ENCODE results near the gene SEMA4G.

The SEMA4G gene, protein sequence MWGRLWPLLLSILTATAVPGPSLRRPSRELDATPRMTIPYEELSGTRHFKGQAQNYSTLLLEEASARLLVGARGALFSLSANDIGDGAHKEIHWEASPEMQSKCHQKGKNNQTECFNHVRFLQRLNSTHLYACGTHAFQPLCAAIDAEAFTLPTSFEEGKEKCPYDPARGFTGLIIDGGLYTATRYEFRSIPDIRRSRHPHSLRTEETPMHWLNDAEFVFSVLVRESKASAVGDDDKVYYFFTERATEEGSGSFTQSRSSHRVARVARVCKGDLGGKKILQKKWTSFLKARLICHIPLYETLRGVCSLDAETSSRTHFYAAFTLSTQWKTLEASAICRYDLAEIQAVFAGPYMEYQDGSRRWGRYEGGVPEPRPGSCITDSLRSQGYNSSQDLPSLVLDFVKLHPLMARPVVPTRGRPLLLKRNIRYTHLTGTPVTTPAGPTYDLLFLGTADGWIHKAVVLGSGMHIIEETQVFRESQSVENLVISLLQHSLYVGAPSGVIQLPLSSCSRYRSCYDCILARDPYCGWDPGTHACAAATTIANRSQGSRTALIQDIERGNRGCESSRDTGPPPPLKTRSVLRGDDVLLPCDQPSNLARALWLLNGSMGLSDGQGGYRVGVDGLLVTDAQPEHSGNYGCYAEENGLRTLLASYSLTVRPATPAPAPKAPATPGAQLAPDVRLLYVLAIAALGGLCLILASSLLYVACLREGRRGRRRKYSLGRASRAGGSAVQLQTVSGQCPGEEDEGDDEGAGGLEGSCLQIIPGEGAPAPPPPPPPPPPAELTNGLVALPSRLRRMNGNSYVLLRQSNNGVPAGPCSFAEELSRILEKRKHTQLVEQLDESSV

DNA sequence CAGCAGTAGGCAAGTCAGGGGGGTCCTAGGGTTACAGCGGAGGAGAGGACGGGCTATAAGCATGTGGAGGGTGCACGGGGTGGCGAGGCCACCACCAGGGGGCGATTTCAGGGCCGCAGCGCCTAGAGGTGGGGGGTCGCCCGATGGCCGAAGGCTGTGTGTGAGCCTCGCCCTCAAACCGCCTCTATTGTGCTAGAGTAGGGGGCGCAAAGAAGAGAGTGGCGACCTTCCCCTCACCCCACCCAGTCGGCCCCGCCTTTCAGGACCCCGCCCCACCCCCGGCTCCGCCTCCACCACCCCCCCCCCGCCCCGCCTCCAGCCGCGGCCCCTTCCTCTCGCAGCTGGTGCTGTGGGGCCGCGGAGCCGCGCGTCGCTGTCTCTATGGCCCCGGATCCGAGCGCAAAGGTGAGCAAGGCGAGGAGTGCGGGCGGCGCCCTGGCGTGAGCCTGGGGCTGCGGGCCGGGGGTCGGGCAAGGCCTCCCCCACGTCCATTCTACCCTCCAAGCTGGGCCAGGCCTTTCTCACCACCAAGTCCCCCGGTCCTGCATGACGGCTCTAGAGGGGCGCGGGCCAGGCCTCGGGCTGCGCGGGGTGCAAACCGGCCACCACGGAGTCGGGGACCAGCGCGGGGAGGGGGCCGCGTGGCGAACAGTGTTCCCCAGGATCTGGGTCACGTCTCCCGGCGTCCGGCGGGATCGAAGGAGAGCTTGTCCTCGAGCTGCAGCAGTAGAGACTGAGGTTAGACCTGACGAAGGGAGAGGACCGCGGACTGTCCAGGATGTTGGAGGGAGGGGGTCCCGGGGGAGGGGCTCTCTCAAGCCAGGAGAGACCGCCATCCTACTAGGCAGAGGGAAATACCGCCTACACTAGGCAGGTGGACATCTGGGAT is at the start of gene SEMA4G:
TSS of gene SEMA4G (plus strand) at position 318 of the 889 bp plus-strand sequence. CDS start 3,409 bp downstream, outside the sequence.
- DNase-seq (ENCODE audit: low read depth): peak; percentile 40

DNA sequence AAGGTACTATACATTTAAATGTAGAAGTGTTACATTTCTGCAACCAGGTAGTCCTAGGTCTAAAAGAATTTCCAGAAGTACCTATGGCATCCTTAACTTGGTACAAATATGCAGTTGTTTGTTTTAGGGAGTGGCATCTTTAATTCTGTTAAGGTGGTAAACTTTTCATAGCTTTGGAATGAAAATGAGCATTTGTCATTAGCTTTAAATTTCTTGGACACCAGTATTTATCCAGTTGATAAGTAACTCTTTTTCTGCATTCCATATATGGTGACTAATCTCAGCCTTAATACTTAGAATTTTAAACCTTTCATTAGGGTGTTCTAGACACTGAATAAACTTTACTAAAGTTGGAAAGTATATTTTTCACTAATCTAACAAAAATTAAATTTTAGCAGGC is 45.7 kb upstream of the SEMA4G start:
- DNase-seq (ENCODE audit: low read depth): peak; percentile 28

DNA sequence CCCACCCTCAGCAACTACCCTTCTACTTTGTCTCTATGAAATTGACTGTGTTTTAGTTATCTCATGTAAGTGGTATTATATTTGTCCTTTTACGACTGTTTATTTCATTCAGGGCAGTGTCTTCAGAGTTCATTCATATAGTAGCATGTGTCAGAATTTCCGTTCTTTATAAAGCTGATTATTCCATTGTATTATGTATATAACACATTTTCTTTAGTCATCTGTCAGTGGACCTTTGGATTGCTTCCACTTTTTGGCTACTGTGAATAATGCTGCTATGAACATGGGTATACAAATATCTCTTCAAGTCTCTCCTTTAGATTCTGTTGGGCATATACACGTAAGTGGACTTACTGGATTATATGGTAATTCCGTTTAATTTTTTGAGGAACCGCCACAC is 42.0 kb upstream of the SEMA4G start:
- no peak for DNase-seq (ENCODE audit: low read depth)

- DNase-seq (ENCODE audit: low read depth): no peak
These were observed 41.3 kb upstream of the SEMA4G start for GRCh38 chr10:100928039-100928438.

- DNase-seq (ENCODE audit: low read depth): peak; percentile 18
These were observed 38.9 kb upstream of the SEMA4G start for GRCh38 chr10:100930368-100930767.

DNA sequence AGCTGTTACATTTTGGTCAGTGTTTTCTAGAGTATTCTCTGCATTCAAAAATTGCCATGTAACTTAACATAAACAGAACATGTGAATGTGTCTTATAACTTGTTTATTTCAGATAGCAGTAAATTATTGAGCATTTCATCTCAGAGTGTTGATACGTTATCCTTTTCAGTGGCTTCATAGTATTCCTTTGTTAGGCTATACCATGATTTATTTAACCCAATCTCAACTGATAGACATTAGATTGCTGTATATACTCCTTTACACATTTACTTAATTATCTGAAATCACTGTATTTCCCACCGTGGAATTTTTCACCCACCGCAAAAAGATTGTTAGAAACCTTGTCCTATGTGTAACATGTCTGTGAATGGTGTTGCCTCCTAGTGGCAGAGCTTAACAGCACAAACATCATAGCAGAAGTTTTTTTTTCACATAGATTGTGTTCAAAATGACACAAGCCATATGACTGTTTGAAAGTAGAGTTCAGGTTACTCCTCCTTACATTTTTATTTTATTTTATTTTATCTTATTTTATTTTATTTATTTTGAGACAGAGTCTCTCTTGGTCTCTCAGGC is 35.1 kb upstream of the SEMA4G start:
- peak; percentile 29 for DNase-seq (ENCODE audit: low read depth)

DNA sequence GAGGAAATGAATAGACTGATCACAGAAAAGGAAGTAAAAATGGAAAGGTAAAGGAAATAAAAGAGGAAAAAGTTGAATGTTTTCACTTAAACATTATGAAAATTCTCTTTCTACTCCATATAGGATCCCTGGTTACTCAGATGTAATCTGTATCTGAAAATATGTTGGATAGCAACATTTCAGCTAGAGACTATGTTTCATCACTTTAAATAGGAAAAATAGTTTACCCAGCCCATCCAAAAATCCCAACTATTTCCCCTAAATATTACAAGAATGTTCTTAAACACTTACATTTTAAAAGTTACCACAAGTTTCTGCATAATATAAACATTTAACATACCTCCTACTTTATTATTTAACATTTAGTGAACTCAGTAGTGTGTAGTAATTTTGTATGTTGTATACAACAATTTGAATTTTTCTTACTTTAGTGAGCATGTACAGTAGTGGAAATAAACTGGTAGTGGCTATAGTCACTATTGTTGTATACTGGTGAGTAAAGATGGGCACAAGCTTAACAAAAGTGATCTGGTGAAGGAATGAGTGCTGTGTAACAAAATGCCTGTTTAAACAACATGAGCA is 29.4 kb upstream of the SEMA4G start:
- DNase-seq (ENCODE audit: low read depth): peak; percentile 82

GRCh38 chr10:100942229-100942628 is 27.1 kb upstream of the SEMA4G start:
- no peak for DNase-seq (ENCODE audit: low read depth)

- DNase-seq (ENCODE audit: low read depth): no peak
These were observed 25.8 kb upstream of the SEMA4G start for GRCh38 chr10:100943508-100943907.

GRCh38 chr10:100945754-100946153 is 23.6 kb upstream of the SEMA4G start:
- no peak for DNase-seq (ENCODE audit: low read depth)

GRCh38 chr10:100948916-100949315 is 20.4 kb upstream of the SEMA4G start:
- DNase-seq (ENCODE audit: low read depth): no peak

GRCh38 chr10:100960251-100960650 is 9.1 kb upstream of the SEMA4G start:
- no peak for DNase-seq (ENCODE audit: low read depth)

- DNase-seq (ENCODE audit: low read depth): no peak
These were observed 6.8 kb upstream of the SEMA4G start for GRCh38 chr10:100962351-100963080.

GRCh38 chr10:100963826-100964225 is 5.5 kb upstream of the SEMA4G start:
- no peak for DNase-seq (ENCODE audit: low read depth)

DNA sequence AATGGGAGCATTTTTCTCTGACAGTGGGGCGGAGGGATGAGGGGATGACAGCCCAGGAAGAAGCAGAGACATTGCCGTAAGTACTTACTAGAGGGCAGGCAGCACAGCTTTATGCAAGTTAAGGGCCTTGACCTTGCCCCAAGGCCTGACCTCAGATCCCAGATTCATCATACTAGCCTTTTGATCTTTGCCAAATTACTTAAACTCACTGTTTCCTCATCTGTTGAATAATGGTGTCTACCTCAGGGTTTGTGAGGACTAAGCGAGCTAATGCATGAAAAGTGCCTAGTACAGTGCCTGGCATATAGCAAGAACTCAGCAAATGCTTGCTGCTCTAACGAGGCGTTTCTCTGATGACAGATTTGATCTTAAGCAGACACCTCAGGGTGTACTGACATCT is 3.5 kb upstream of the SEMA4G start:
- no peak for DNase-seq (ENCODE audit: low read depth)

DNA sequence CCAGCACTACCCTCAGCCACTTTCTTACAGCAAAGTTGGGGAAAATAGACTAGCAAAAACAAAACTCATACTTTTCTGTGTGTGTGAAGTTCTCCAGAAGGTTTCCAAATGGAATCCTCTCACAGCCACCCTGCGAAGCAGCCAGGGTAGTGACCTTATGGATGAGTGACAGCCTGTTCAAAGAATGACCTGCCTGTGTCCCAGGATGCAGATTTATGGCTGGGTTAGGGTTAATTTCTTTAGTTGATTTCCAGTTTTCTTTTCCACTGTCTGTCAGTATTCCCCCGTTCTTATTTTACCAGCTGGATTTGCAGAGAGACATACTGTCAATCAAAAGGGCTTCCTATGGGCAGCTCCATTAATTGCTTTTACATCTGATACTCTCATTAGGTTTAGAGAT is 2.4 kb upstream of the SEMA4G start:
- DNase-seq (ENCODE audit: low read depth): no peak

GRCh38 chr10:100967332-100967731 is 2.0 kb upstream of the SEMA4G start:
- no peak for DNase-seq (ENCODE audit: low read depth)

DNA sequence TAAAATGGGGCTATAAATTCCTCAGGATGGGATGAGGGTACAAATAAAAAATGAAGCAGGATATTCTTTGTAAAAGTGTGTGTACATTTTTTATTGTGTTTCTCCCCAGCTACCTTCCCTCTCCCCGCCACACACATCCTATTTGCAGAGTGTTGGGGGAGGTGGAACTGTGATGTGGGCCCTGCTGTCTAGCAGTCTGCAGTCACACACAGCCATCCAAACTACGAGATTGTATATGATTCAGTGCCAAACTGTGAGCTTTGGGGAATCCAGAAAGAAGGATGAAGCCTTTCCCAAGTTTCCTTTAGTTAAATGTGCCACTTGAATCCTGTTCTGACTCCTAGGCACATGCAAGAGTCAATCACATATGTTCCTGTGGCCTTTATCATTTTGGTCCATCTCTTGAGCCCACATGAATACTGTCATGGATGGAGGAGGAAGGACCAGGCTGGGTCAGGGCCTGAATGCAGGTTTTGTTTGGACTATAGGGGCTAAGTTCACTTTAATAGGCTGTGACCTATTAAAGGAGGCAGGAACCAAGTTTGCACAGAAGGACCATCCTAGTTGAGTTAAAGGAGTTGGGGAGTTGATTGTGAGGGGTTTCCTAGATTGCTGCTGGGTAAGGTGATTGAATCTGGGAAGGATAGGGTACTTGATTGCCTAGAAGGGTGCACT is 1.1 kb upstream of the SEMA4G start:
- no peak for DNase-seq (ENCODE audit: low read depth)

GRCh38 chr10:100968863-100969186 is 479 bp upstream of the SEMA4G start:
- DNase-seq (ENCODE audit: low read depth): no peak

All from EH (cell line).